MM.1S (cell line): Measurements from ENCODE around the gene POLN.

Experiments
- CTCF ChIP-seq: fragments of 300-600 bp; sonication (generic); IDR thresholded peaks from 2 replicates; pipeline ENCODE4 v1.5.1; 2016; ENCODE audit warnings: antibody characterized with exemption, low read length, mixed read lengths
- EZH2 ChIP-seq: fragments of 300-600 bp; sonication (generic); optimal IDR thresholded peaks from 2 replicates; pipeline ENCODE3; 2017; ENCODE audit warnings: low read depth, mild to moderate bottlenecking, antibody characterized with exemption, low read length, mixed read lengths

GRCh38 chr4:2289955-2290333 lies 48.0 kb upstream of the POLN start:
- TF ChIP-seq CTCF (no peak), EZH2 (no peak)
